ENCODE measurements around the gene RUSC1. TPM values are rescaled to one million over a fixed set of nuclear protein-coding genes. Genes with fewer than 3 reads are reported as not detected.
A peak's percentile ranks its signal among the peaks of the same experiment; 100 is the strongest.

The RUSC1 gene
- total RNA-seq, 1 donor from 2014 or later, result 27.6 TPM

GRCh38 chr1:155322953-155323728 lies 2.4 kb downstream of the RUSC1 start:
- intact Hi-C loops (cut with DNase I), result no loop called here
- Histone ChIP-seq H3K27ac (peak overlapping the region; percentile 94), H3K9me3 (no peaks in the 10 kb centered on the region), H3K4me1 (peaks cover 38% of the 10 kb centered on the region), H3K4me3 (peak overlapping the region; percentile 95), H3K27me3 (ENCODE audit: low read depth) (no peaks in the 10 kb centered on the region), H3K36me3 (peaks cover 45% of the 10 kb centered on the region)
- ATAC-seq, result peak; percentile 76 to 81
- DNase-seq, result peak; percentile 90
- peak; percentile 91 for TF ChIP-seq CTCF (IDR thresholded peaks at IDR 0.05)

- Histone ChIP-seq H3K36me3 (peaks cover 45% of the 10 kb centered on the region), H3K4me3 (peak overlapping the region; percentile 95), H3K9me3 (no peaks in the 10 kb centered on the region), H3K4me1 (peaks cover 38% of the 10 kb centered on the region), H3K27me3 (ENCODE audit: low read depth) (no peaks in the 10 kb centered on the region), H3K27ac (peak overlapping the region; percentile 94)
- peak; percentile 91 for DNase-seq
- intact Hi-C loops (cut with DNase I), result no loop called here
- TF ChIP-seq CTCF (IDR thresholded peaks at IDR 0.05), result no peak
- ATAC-seq, result peak; percentile 85 to 86
These were observed 3.0 kb downstream of the RUSC1 start for GRCh38 chr1:155323729-155324036.

GRCh38 chr1:155324037-155324716 lies 3.5 kb downstream of the RUSC1 start:
- intact Hi-C loops (cut with DNase I), result no loop called here
- Histone ChIP-seq H3K4me3 (peak overlapping the region; percentile 95), H3K27me3 (ENCODE audit: low read depth) (no peaks in the 10 kb centered on the region), H3K36me3 (peaks cover 44% of the 10 kb centered on the region), H3K9me3 (no peaks in the 10 kb centered on the region), H3K4me1 (peaks cover 38% of the 10 kb centered on the region), H3K27ac (peak overlapping the region; percentile 94)
- DNase-seq (peak; percentile 98), ATAC-seq (peak; percentile 92 to 93)
- TF ChIP-seq CTCF (IDR thresholded peaks at IDR 0.05), result no peak

GRCh38 chr1:155324717-155325602 lies 4.3 kb downstream of the RUSC1 start:
- Histone ChIP-seq H3K27me3 (ENCODE audit: low read depth) (no peaks in the 10 kb centered on the region), H3K4me1 (peaks cover 35% of the 10 kb centered on the region), H3K4me3 (peak overlapping the region; percentile 95), H3K36me3 (peaks cover 39% of the 10 kb centered on the region), H3K9me3 (no peaks in the 10 kb centered on the region), H3K27ac (peak overlapping the region; percentile 94)
- ATAC-seq, result peak; percentile 15 to 22
- TF ChIP-seq CTCF (IDR thresholded peaks at IDR 0.05), result peak; percentile 42
- intact Hi-C loops (cut with DNase I), result no loop called here
- peak; percentile 79 for DNase-seq

- no peaks in the 10 kb centered on the region for H3K9me3 ChIP-seq
- peaks cover 41% of the 10 kb centered on the region for H3K36me3 ChIP-seq
- DNase-seq (no peak), ATAC-seq (no peak)
- no peak for TF ChIP-seq CTCF (IDR thresholded peaks at IDR 0.05)
- peak overlapping the region; percentile 95 for H3K4me3 ChIP-seq
- intact Hi-C loops (cut with DNase I), result no loop called here
- H3K27me3 ChIP-seq (ENCODE audit: low read depth), result no peaks in the 10 kb centered on the region
- peaks cover 33% of the 10 kb centered on the region for H3K4me1 ChIP-seq
- H3K27ac ChIP-seq, result peak overlapping the region; percentile 94
These were observed 4.9 kb downstream of the RUSC1 start for GRCh38 chr1:155325603-155325893.

Data from lower lobe of right lung (tissue), 2 donors.